T-cell (primary cell): ENCODE results near the gene TRPM3. TPM values are rescaled to one million over a fixed set of nuclear protein-coding genes. Genes with fewer than 3 reads are reported as not detected.
"Not testable (repeated sequence)": the region's sequence is repeated elsewhere in the genome, so short reads cannot be mapped to it uniquely, and the experiment has no call there.

Experiments
- ATAC-seq, 4 experiments: fragments of 200-7000 bp in 3 of 4; fragments of 150-1000 bp in 1 of 4; cut with Tn5 transposase; replicated peaks in 1 of 4; 1 replicate in 3 of 4; 2 replicates in 1 of 4; pipeline ENCODE4 v1.10.0; 2021; ENCODE audit warnings: moderate library complexity in 3 of 4, mild to moderate bottlenecking in 2 of 4, moderate number of reproducible peaks in 1 of 4
- CTCF ChIA-PET, 2 donors: fragments of 300-600 bp; sonication (Branson Sonifier 250); formaldehyde crosslinking; loops; one replicate each; lab custom pipeline; 2022; ENCODE audit warnings: antibody characterized with exemption in 2 of 2; lab: Charles Lee
- POLR2A ChIA-PET, 2 donors: fragments of 300-600 bp; sonication (Branson Sonifier 250); formaldehyde crosslinking; loops; one replicate each; lab custom pipeline; 2022; ENCODE audit warnings: antibody characterized with exemption in 2 of 2; lab: Charles Lee
- DNase-seq, 35 experiments: peaks; one replicate each; pipeline versions ENCODE4 v3.0.0 to v3.0.0-alpha.2; 2013 to 2023
- H3K27ac ChIP-seq: one replicate; pipeline ENCODE4 v1.5.1; 2013; ENCODE audit warnings: low read length
- H3K27me3 ChIP-seq, 2 experiments: replicated peaks in 1 of 2; 1 replicate in 1 of 2; 2 replicates in 1 of 2; pipeline versions ENCODE4 v1.6.1 to v1.7.0; 2013; ENCODE audit warnings: low read length in 1 of 2, mixed read lengths in 1 of 2; ENCODE audit not compliant: control insufficient read depth in 2 of 2, insufficient read depth in 2 of 2; ENCODE audit errors: extremely low read depth in 1 of 2
- H3K36me3 ChIP-seq, 2 donors: 1 replicate in 1 of 2; 2 replicates in 1 of 2; pipeline versions ENCODE4 v1.6.1 to v1.7.0; 2013; ENCODE audit warnings: low read length in 1 of 2; ENCODE audit not compliant: control insufficient read depth in 2 of 2, insufficient read depth in 1 of 2; ENCODE audit errors: extremely low read depth in 1 of 2
- H3K4me1 ChIP-seq, 2 experiments: 1 replicate in 1 of 2; 2 replicates in 1 of 2; pipeline versions ENCODE4 v1.6.1 to v1.7.0; 2013; ENCODE audit warnings: low read length in 2 of 2, mixed read lengths in 1 of 2; ENCODE audit not compliant: insufficient read depth in 2 of 2, control insufficient read depth in 1 of 2; ENCODE audit errors: extremely low read depth in 1 of 2
- H3K4me3 ChIP-seq, 2 donors: 1 replicate in 1 of 2; 2 replicates in 1 of 2; pipeline versions ENCODE4 v1.5.1 to v1.7.0; 2013; ENCODE audit warnings: mild to moderate bottlenecking in 2 of 2, low read length in 1 of 2, moderate library complexity in 1 of 2; ENCODE audit not compliant: control insufficient read depth in 1 of 2; ENCODE audit errors: extremely low read depth in 1 of 2
- H3K9me3 ChIP-seq: 2 replicates; pipeline ENCODE4 v1.7.0; 2013
- H3K27ac Mint-ChIP-seq, 2 donors: one replicate each; pipeline ENCODE4 v1.8.0; 2020 to 2021; ENCODE audit warnings: mild to moderate bottlenecking in 2 of 2, mixed read lengths in 2 of 2
- H3K27me3 Mint-ChIP-seq, 2 donors: one replicate each; pipeline ENCODE4 v1.8.0; 2021 to 2022; ENCODE audit warnings: mixed read lengths in 2 of 2
- H3K36me3 Mint-ChIP-seq: one replicate; pipeline ENCODE4 v1.8.0; 2021; ENCODE audit warnings: mixed read lengths
- H3K4me1 Mint-ChIP-seq, 3 donors: one replicate each; pipeline ENCODE4 v1.8.0; 2020 to 2022; ENCODE audit warnings: mixed read lengths in 3 of 3, mild to moderate bottlenecking in 1 of 3
- H3K4me3 Mint-ChIP-seq, 3 donors: one replicate each; pipeline ENCODE4 v1.8.0; 2020 to 2022; ENCODE audit warnings: mild to moderate bottlenecking in 3 of 3, mixed read lengths in 3 of 3, moderate library complexity in 3 of 3
- H3K9me3 Mint-ChIP-seq, 3 donors: one replicate each; pipeline ENCODE4 v1.8.0; 2020 to 2022; ENCODE audit warnings: mixed read lengths in 3 of 3
- WGBS: methylation state at CpG from one replicate; pipeline ENCODE4 v1.1.5; 2013; ENCODE audit warnings: missing lambda C conversion rate; ENCODE audit not compliant: insufficient coverage; 5-methylcytosine and 5-hydroxymethylcytosine counted together
- total RNA-seq, 35 experiments: library from RNA in 6 of 35; stranded (reverse) in 6 of 35; fragments of 120-200 nt in 1 of 35; gene quantifications; one replicate each; pipeline versions ENCODE4 v1.2.1 to v1.2.4 and lab custom pipeline; 2013 to 2026

The TRPM3 gene
- total RNA-seq, 5 donors from 2014 or later (not counting 1 experiment from before 2014, with no cell fraction given), result not detected

DNA sequence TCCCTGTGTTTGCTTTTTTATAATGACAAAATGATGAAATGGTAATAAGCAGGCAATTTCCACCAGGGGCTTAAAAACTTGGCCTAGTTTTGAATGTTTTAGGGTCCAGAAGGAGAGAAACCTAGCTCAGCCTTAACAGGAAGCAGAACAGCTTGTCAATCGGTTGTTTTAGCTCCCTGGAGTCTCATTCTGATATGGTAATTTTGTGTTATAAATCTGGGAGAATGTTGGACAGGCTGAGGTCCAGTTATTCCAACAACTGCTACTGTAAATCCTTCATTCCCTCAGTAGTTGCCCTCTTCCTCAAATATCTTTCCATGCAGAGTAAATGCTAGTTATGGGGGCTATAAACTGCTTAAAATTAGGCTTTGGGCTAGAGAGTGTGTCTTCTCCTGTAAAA lies 397.4 kb downstream of the TRPM3 start:
- CTCF ChIA-PET, H3K4me1 Mint-ChIP-seq, ATAC-seq, H3K27ac Mint-ChIP-seq, H3K36me3 Mint-ChIP-seq, POLR2A ChIA-PET, H3K36me3 ChIP-seq, H3K27me3 Mint-ChIP-seq, H3K9me3 Mint-ChIP-seq, DNase-seq, H3K27ac ChIP-seq, H3K9me3 ChIP-seq, H3K4me3 Mint-ChIP-seq, H3K4me3 ChIP-seq, H3K4me1 ChIP-seq, H3K27me3 ChIP-seq: not testable (repeated sequence)
- WGBS, result no CpG with 5 or more reads among the region's 1 CpG

DNA sequence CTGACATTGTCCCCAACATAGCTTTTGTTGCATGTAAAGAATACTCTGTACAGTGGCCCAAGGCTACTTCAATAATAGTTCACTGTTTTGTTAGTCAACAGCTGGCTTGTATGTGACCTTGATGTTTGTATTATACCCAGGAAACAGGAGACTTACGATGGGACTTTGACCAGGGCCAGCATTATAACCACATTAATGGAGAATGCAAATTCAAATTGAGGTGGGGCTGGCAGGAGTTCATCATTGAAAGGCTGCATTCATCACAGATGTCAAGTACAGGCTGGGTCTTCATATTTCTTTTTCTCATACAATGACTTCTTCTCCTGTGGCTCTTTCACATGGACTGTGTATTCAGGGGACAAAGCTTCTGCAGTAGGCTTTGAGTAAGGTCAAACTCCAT lies 414.6 kb downstream of the TRPM3 start:
- POLR2A ChIA-PET, DNase-seq, ATAC-seq, H3K4me1 Mint-ChIP-seq, CTCF ChIA-PET, H3K27ac Mint-ChIP-seq, H3K4me3 ChIP-seq, H3K9me3 ChIP-seq, H3K9me3 Mint-ChIP-seq, H3K36me3 Mint-ChIP-seq, H3K4me3 Mint-ChIP-seq, H3K27me3 ChIP-seq, H3K27me3 Mint-ChIP-seq, H3K4me1 ChIP-seq, H3K27ac ChIP-seq, H3K36me3 ChIP-seq: not testable (repeated sequence)
- no CpG with 5 or more reads among the region's 1 CpG for WGBS

DNA sequence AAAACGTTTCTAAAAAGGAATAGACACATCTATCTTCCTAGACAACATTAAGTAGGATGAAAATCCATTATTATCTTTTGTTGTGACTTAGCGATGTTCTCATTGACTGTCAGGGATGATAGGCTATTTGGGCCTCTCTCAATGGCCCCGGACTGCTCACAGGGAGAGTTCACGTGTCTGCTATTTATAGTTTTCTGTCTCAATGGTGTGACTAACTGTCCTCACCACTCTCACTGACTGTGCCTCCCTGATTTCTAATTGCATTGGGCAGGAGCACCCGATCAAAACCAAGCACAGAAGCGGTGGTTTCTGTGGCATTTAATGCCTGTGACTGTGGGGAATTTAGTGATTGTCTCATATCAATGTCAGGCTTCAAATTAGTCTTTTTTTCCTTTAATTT lies 420.3 kb downstream of the TRPM3 start:
- Mint-ChIP-seq H3K9me3 (no peaks in the 10 kb centered on the region), H3K4me1 (no peaks in the 10 kb centered on the region), H3K36me3 (no peaks in the 10 kb centered on the region), H3K27me3 (no peaks in the 10 kb centered on the region), H3K4me3 (no peak overlapping the region), H3K27ac (no peak overlapping the region)
- ATAC-seq (no peak), DNase-seq (no peak)
- ChIA-PET CTCF (no interaction called here), POLR2A (no interaction called here)
- peaks cover 0 to 4% of the 10 kb centered on the region in 2 experiments for H3K27me3 ChIP-seq
- no peaks in the 10 kb centered on the region for H3K36me3 ChIP-seq
- no CpG with 5 or more reads among the region's 6 CpGs for WGBS
- H3K4me3 ChIP-seq, result no peak overlapping the region
- H3K27ac ChIP-seq, result no peak overlapping the region
- H3K4me1 ChIP-seq, result no peaks in the 10 kb centered on the region
- H3K9me3 ChIP-seq, result no peaks in the 10 kb centered on the region

DNA sequence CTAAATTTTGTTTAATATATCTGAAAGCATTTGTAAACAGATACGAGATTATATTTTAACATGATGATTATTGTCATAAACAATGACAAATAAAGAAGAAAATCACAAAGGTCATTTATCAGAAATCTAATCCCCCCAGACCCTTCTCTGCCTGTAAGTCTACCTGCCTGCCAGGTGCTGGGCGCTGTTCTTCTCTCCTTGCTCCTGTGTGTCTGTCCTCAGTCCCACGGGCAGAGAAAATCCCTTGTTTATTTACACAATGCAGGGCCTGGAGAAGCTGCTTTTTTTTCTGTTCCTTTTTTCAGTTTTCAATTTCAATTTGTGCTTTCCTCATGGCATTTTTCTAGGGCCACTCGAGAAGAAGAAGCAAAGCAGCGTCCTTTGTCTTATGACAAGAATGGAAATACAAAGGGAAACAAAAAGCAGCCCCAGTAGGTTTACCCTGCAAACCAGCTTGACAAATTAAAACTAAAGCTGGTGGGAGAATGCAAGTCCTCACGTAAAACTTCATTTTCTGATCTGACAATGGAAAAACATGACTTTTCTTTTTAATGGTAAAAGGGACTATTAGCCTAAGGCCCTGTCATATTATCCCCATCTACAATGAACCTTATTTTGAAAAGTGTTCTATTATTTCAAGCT lies 424.6 kb downstream of the TRPM3 start:
- H3K36me3 ChIP-seq, result no peaks in the 10 kb centered on the region
- no peaks in the 10 kb centered on the region for H3K4me1 ChIP-seq
- H3K27ac Mint-ChIP-seq, result no peak overlapping the region
- WGBS, result 70% methylated on average over 2 of the region's 6 CpGs
- no peaks in the 10 kb centered on the region for H3K36me3 Mint-ChIP-seq
- peaks cover 0 to 4% of the 10 kb centered on the region in 2 experiments for H3K27me3 ChIP-seq
- no peaks in the 10 kb centered on the region for H3K9me3 ChIP-seq
- ATAC-seq (no peak), DNase-seq (no peak)
- ChIA-PET POLR2A (no interaction called here), CTCF (no interaction called here)
- H3K27me3 Mint-ChIP-seq, result peaks cover 4 to 6% of the 10 kb centered on the region in 2 donors
- H3K27ac ChIP-seq, result no peak overlapping the region
- no peak overlapping the region for H3K4me3 Mint-ChIP-seq
- no peaks in the 10 kb centered on the region for H3K9me3 Mint-ChIP-seq
- no peak overlapping the region for H3K4me3 ChIP-seq
- H3K4me1 Mint-ChIP-seq, result no peaks in the 10 kb centered on the region

DNA sequence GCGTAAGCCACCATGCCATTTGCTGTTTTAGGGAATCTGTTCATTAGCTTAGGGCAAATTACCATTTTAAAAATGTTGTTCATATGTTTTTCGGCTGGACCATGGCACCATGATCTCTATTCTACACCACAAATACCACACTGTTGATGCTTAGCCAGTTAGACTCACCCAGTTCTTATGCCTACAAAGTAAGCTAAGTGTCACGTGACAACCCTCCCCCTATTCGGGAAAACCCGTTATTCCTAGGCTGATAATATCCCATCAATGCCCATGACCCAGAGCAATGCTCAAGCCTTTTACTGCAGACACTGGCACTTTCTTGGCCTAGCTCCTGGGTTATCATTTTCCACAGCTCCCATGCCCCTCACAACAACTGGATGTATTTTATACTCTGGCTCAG lies 426.7 kb downstream of the TRPM3 start:
- ATAC-seq (no peak), DNase-seq (no peak)
- Histone ChIP-seq H3K27ac (no peak overlapping the region), H3K36me3 (no peaks in the 10 kb centered on the region), H3K9me3 (no peaks in the 10 kb centered on the region), H3K4me1 (no peaks in the 10 kb centered on the region), H3K27me3 (peaks cover 0 to 4% of the 10 kb centered on the region in 2 experiments), H3K4me3 (no peak overlapping the region)
- ChIA-PET CTCF (interaction anchor here in 1 of 2 donors (0.5 kb wide), 1 partner anchor 30 kb away, joined by 3 read pairs; no protein-coding TSS in a partner anchor), POLR2A (no interaction called here)
- Mint-ChIP-seq H3K36me3 (no peaks in the 10 kb centered on the region), H3K4me3 (no peak overlapping the region), H3K4me1 (no peaks in the 10 kb centered on the region), H3K27me3 (peaks cover 4 to 6% of the 10 kb centered on the region in 2 donors), H3K9me3 (no peaks in the 10 kb centered on the region), H3K27ac (no peak overlapping the region)
- WGBS, result 77% methylated on average over 4 of the region's 5 CpGs

DNA sequence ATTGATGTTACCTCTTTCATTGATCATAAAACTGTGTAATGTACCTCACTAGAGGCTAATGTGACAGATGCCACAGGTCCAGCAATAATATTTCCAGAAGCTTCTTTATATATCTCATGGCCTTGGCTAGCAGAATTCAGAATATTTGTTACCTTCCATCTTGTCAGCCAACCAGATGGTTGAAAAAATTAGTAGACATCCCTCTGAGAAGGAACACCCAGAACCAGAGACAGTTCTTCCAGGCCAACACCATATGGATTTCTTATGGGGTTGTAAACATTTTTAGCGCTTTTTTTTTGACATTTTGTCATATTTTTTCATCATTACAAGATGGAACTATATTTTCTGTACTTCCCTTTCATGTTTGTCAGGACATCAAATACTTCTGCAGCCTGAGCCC lies 428.2 kb downstream of the TRPM3 start:
- Histone ChIP-seq H3K4me3 (no peak overlapping the region), H3K27me3 (peaks cover 0 to 4% of the 10 kb centered on the region in 2 experiments), H3K27ac (no peak overlapping the region), H3K4me1 (no peaks in the 10 kb centered on the region), H3K9me3 (no peaks in the 10 kb centered on the region), H3K36me3 (no peaks in the 10 kb centered on the region)
- CTCF ChIA-PET, result no interaction called here
- no peaks in the 10 kb centered on the region for H3K36me3 Mint-ChIP-seq
- no peak overlapping the region for H3K27ac Mint-ChIP-seq
- peaks cover 10 to 13% of the 10 kb centered on the region in 2 donors for H3K27me3 Mint-ChIP-seq
- no peak overlapping the region for H3K4me3 Mint-ChIP-seq
- POLR2A ChIA-PET, result no interaction called here
- no peak for DNase-seq
- H3K4me1 Mint-ChIP-seq, result no peaks in the 10 kb centered on the region
- WGBS, result no CpG with 5 or more reads among the region's 1 CpG
- ATAC-seq, result no peak
- no peaks in the 10 kb centered on the region for H3K9me3 Mint-ChIP-seq
